Erythroblast (primary cell): Measurements from ENCODE around the gene MARVELD3.

Source experiments
- GATA1 ChIP-seq: IDR thresholded peaks from 2 replicates; pipeline ENCODE4 v1.6.1; 2011; ENCODE audit warnings: low read depth, mild to moderate bottlenecking, control low read depth, low read length, moderate library complexity
- POLR2A ChIP-seq: IDR thresholded peaks from 2 replicates; pipeline ENCODE4 v1.6.1; 2011; ENCODE audit warnings: mild to moderate bottlenecking, low read length

DNA sequence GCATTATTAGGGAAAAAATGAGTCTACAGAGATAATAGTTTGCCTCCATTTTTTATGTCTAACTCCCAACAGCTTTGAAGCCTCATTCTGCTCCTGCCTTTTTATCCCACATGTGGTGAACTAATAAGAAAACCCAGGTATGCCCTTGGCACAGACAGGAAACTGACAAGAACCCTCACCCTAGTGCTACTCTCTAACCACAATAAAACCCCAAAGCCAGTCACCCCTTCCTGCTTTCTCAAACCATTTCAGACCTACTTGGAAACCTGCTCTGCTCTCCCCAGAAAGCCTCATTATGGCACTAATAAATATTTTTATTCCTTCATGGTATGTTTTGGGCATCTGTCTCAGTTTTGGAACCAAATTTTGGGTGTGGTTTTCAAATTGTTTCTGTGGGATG is 3.9 kb upstream of the MARVELD3 start:
- TF ChIP-seq POLR2A (no peak), GATA1 (no peak)
